CD14-positive monocyte (primary cell): Measurements from ENCODE around the gene ZNF99. TPM values are rescaled to one million over a fixed set of nuclear protein-coding genes. Genes with fewer than 3 reads are reported as not detected.

Experiments
- polyA plus RNA-seq, 3 donors: library from polyadenylated mRNA; depleted of rRNA in 1 of 3; unstranded in 2 of 3; stranded (reverse) in 1 of 3; fragments of 300-500 nt in 2 of 3; fragments of >200 nt in 1 of 3; fragmentation: Illumina TruSeq in 2 of 3; gene quantifications; 1 replicate in 2 of 3; 2 replicates in 1 of 3; pipeline ENCODE4 v1.2.3, GENCODE V29; 2012 to 2021
- small RNA-seq: library from RNA; depleted of rRNA; stranded (forward); fragments of <200 nt; gene quantifications from one replicate; pipeline ENCODE3, GENCODE V24; 2012; ENCODE audit warnings: low read depth; ENCODE audit not compliant: insufficient read length

The ZNF99 gene
- polyA plus RNA-seq, 3 donors = not detected

Small RNAs within 50 kb of the gene (small RNA-seq; reads per million reads assigned to genes)
- gene AC008626.1 (not detected), gene AC008626.2 (not detected)

Other genes with a start within 250 kb of the ZNF99 start
- under 1 TPM in 1 of 3 donors, not detected in 2; 0.01 TPM for gene ZNF492, start 149.8 kb downstream of the ZNF99 start, polyA plus RNA-seq
- not detected for gene ZNF723, start 48.1 kb upstream of the ZNF99 start, polyA plus RNA-seq
- not detected for gene ZNF728, start 219.0 kb upstream of the ZNF99 start, polyA plus RNA-seq